Kidney (tissue), 14 donors: ENCODE data around the gene CDH8. TPM values are rescaled to one million over a fixed set of nuclear protein-coding genes. Genes with fewer than 3 reads are reported as not detected.

Experiments used
- DNase-seq, 5 donors: peaks; one replicate each; pipeline ENCODE4 v3.0.0-alpha.2; 2013 to 2020
- FAIRE-seq: peaks from 2 replicates; lab custom pipeline; 2012; peaks lifted over from hg19 to GRCh38; lab: Jason Lieb, UNC
- H3K27ac ChIP-seq, 2 donors: one replicate each; pipeline ENCODE4 v1.7.0; 2013; ENCODE audit warnings: low read depth in 2 of 2, low read length in 2 of 2, inconsistent platforms in 1 of 2
- H3K27me3 ChIP-seq: one replicate; pipeline ENCODE4 v1.7.1; 2013; ENCODE audit warnings: low read length, inconsistent platforms; ENCODE audit not compliant: control insufficient read depth, insufficient read depth
- H3K36me3 ChIP-seq, 3 donors: one replicate each; pipeline versions ENCODE4 v1.7.0 to v1.7.1; 2013; ENCODE audit warnings: low read length in 3 of 3, control low read depth in 1 of 3, inconsistent platforms in 1 of 3; ENCODE audit not compliant: insufficient read depth in 3 of 3, control insufficient read depth in 2 of 3
- H3K4me1 ChIP-seq, 3 donors: one replicate each; pipeline versions ENCODE4 v1.7.0 to v1.7.1; 2013; ENCODE audit warnings: low read length in 3 of 3, inconsistent platforms in 1 of 3, low read depth in 1 of 3; ENCODE audit not compliant: control insufficient read depth in 2 of 3, insufficient read depth in 2 of 3
- H3K4me3 ChIP-seq, 3 donors: one replicate each; pipeline versions ENCODE4 v1.7.0 to v1.8.1; 2013; ENCODE audit warnings: low read length in 3 of 3, control low read depth in 1 of 3, inconsistent platforms in 1 of 3
- H3K9ac ChIP-seq, 3 donors: one replicate each; pipeline versions ENCODE4 v1.7.0 to v1.7.1; 2013; ENCODE audit warnings: low read length in 3 of 3, control low read depth in 1 of 3, inconsistent platforms in 1 of 3
- H3K9me3 ChIP-seq, 3 donors: one replicate each; pipeline versions ENCODE4 v1.7.0 to v1.7.1; 2013; ENCODE audit warnings: low read length in 3 of 3, control low read depth in 1 of 3, inconsistent platforms in 1 of 3; ENCODE audit not compliant: control insufficient read depth in 2 of 3, insufficient read depth in 1 of 3
- intact Hi-C: fragments of 100-400 bp; cut with DNase I; formaldehyde crosslinking; loops from one replicate; pipeline ENCODE4 v1.11.1; 2022
- polyA plus RNA-seq: library from polyadenylated mRNA; stranded (reverse); fragments of 350-450 nt; fragmentation: Illumina TruSeq; extraction: RNeasy Lipid Tissue Mini Kit (QIAGEN cat#74804); gene quantifications from one replicate; pipeline ENCODE4 v1.2.3, GENCODE V29; 2014; ENCODE audit warnings: low read depth, low replicate concordance; ENCODE audit not compliant: insufficient read depth
- total RNA-seq: library from RNA; stranded (reverse); fragmentation: NEBNext Ultra II Directional; extraction: Animal tissue kit (Norgen Biotek cat#: 25700); gene quantifications from one replicate; pipeline ENCODE4 v1.2.1, GENCODE V29; 2021
- TF ChIP-seq, protein P1 (sequence below): IDR thresholded peaks from 3 replicates; pipeline ENCODE4 v1.5.1; 2012; ENCODE audit warnings: mild to moderate bottlenecking, moderate library complexity, borderline replicate concordance; ENCODE audit not compliant: insufficient read depth; ENCODE audit errors: extremely low read depth
- donor health status: control.
- donor health status: control.
- donor health status: control.
- donor health status: control.
- donor health status: control.
- donor health status: DM: yes; HTN: yes; CAD: no.
- donor health status: Normal renal cell carcinoma (clear cell type).

CDH8 gene
- total and polyA plus RNA-seq, 2 donors from 2014 or later: 0.19 TPM; not detected in 1

DNA sequence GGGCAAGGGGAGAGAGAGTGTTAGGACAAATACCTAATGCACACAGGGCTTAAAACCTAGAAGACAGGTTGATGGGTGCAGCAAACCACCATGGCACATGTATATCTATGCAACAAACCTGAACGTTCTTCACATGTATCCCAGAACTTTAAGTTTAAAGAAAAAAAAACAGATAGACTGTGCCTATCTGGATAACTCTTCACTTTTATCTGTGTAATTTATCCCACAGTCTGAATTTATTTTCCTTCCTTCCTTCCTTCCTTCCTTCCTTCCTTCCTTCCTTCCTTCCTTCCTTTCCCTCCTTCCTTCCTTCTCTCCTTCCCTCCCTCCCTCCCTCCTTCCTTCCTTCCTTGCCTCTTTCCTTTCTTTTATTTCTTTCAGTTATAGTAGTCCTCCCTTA is 370.7 kb downstream of the CDH8 start:
- Histone ChIP-seq H3K4me1 (no peaks in the 10 kb centered on the region), H3K36me3 (no peaks in the 10 kb centered on the region), H3K27me3 (no peaks in the 10 kb centered on the region), H3K9ac (no peak overlapping the region), H3K9me3 (no peaks in the 10 kb centered on the region), H3K27ac (no peak overlapping the region), H3K4me3 (no peak overlapping the region)
- TF ChIP-seq, protein P1, sequence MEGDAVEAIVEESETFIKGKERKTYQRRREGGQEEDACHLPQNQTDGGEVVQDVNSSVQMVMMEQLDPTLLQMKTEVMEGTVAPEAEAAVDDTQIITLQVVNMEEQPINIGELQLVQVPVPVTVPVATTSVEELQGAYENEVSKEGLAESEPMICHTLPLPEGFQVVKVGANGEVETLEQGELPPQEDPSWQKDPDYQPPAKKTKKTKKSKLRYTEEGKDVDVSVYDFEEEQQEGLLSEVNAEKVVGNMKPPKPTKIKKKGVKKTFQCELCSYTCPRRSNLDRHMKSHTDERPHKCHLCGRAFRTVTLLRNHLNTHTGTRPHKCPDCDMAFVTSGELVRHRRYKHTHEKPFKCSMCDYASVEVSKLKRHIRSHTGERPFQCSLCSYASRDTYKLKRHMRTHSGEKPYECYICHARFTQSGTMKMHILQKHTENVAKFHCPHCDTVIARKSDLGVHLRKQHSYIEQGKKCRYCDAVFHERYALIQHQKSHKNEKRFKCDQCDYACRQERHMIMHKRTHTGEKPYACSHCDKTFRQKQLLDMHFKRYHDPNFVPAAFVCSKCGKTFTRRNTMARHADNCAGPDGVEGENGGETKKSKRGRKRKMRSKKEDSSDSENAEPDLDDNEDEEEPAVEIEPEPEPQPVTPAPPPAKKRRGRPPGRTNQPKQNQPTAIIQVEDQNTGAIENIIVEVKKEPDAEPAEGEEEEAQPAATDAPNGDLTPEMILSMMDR: no peak
- FAIRE-seq: no peak
- no peak for DNase-seq
- intact Hi-C loops: no loop called here

DNA sequence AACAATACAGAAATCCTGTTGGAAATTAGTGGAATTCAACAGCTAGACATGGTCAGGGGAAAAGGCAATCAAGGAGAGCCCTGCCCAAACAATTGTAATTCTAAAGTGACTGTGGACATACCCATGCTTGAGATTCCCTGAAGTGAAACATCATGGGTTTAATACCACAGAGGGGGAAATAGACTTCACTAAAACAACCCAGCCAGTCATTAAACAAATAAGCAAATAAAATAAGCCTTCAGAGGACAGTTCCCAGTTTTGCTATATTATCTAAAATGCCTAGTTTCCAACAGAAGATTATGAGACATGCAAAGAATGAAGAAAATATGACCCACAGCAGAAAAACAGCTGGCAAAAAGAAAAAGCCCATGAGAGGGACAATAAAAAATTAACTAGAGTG is 376.3 kb downstream of the CDH8 start:
- H3K9ac ChIP-seq: no peak overlapping the region
- H3K27me3 ChIP-seq: no peaks in the 10 kb centered on the region
- FAIRE-seq: no peak
- no peaks in the 10 kb centered on the region for H3K9me3 ChIP-seq
- TF ChIP-seq, protein P1: no peak
- intact Hi-C loops: no loop called here
- no peaks in the 10 kb centered on the region for H3K4me1 ChIP-seq
- no peak overlapping the region for H3K27ac ChIP-seq
- DNase-seq: no peak
- no peak overlapping the region for H3K4me3 ChIP-seq
- H3K36me3 ChIP-seq: no peaks in the 10 kb centered on the region

- intact Hi-C loops: no loop called here
- FAIRE-seq: no peak
Measured at GRCh38 chr16:61654962-61655361, 381.3 kb downstream of the CDH8 start.

More at GRCh38 chr16:61654962-61655361, 381.3 kb downstream of the CDH8 start:
- DNase-seq: no peak
- Histone ChIP-seq H3K36me3 (no peaks in the 10 kb centered on the region), H3K4me1 (no peaks in the 10 kb centered on the region), H3K9ac (no peak overlapping the region), H3K27ac (no peak overlapping the region), H3K4me3 (no peak overlapping the region), H3K27me3 (no peaks in the 10 kb centered on the region), H3K9me3 (no peaks in the 10 kb centered on the region)
- TF ChIP-seq, protein P1: no peak
